ENCODE results near the gene IRS2. TPM values are rescaled to one million over a fixed set of nuclear protein-coding genes. Genes with fewer than 3 reads are reported as not detected.

Gene IRS2
- total RNA-seq, 1 experiment from 2014 or later: 41.8 TPM

DNA sequence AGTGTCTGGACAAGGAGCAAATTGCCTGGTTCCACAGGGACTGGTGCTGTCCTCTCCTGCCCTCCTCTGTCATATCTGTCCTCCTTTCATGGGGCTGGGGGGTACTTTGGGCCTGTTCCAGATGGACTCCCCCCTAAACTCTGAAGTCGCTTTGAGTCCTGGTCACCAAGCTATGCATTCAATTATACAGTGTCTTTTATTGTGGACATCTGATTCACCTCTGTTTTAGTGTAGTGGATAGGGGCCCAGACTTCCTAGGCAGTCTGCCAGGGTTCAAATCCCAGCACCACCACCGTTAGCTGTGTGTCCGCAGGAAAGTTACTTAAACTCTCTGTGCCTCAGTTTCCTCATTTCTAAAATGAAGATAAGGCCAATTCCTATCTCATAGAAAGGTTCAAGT lies 21.0 kb upstream of the IRS2 start:
- no peaks in the 10 kb centered on the region for H3K27me3 Mint-ChIP-seq (ENCODE audit: insufficient read depth, unreplicated experiment)
- CTCF ChIA-PET: interaction anchor here (0.7 kb wide), 2 partner anchors 12 to 847 kb away, joined by 3 read pairs; no protein-coding TSS in a partner anchor
- DNase-seq (ENCODE audit: unreplicated experiment): no peak
- POLR2A ChIA-PET: no interaction called here
- TF ChIP-seq CTCF (IDR thresholded peaks at IDR 0.05; ENCODE audit: unreplicated experiment): no peak
- BruUV-seq (replicated peaks): no TSS peak
- H3K4me3 Mint-ChIP-seq (ENCODE audit: unreplicated experiment): no peak overlapping the region
- H3K27ac Mint-ChIP-seq (ENCODE audit: low read depth, unreplicated experiment): no peak overlapping the region
- peaks cover 12% of the 10 kb centered on the region for H3K4me1 Mint-ChIP-seq (ENCODE audit: insufficient read depth, unreplicated experiment)
- H3K36me3 Mint-ChIP-seq (ENCODE audit: insufficient read depth, unreplicated experiment): no peaks in the 10 kb centered on the region
- intact Hi-C loops (cut with micrococcal nuclease): no loop called here
- H3K9me3 Mint-ChIP-seq (ENCODE audit: unreplicated experiment): no peaks in the 10 kb centered on the region

- intact Hi-C loops (cut with micrococcal nuclease): no loop called here
- Mint-ChIP-seq H3K9me3 (ENCODE audit: unreplicated experiment) (no peaks in the 10 kb centered on the region), H3K36me3 (ENCODE audit: insufficient read depth, unreplicated experiment) (no peaks in the 10 kb centered on the region), H3K4me1 (ENCODE audit: insufficient read depth, unreplicated experiment) (peaks cover 12% of the 10 kb centered on the region), H3K27ac (ENCODE audit: low read depth, unreplicated experiment) (no peak overlapping the region), H3K27me3 (ENCODE audit: insufficient read depth, unreplicated experiment) (no peaks in the 10 kb centered on the region), H3K4me3 (ENCODE audit: unreplicated experiment) (no peak overlapping the region)
- no peak for TF ChIP-seq CTCF (IDR thresholded peaks at IDR 0.05; ENCODE audit: unreplicated experiment)
- BruUV-seq (replicated peaks): no TSS peak
- CTCF ChIA-PET: interaction anchor here (0.6 kb wide), 2 partner anchors 219 to 427 kb away, joined by 3 read pairs; no protein-coding TSS in a partner anchor
- POLR2A ChIA-PET: no interaction called here
- DNase-seq (ENCODE audit: unreplicated experiment): no peak
Observed at GRCh38 chr13:109804654-109805053, 18.3 kb upstream of the IRS2 start.

DNA sequence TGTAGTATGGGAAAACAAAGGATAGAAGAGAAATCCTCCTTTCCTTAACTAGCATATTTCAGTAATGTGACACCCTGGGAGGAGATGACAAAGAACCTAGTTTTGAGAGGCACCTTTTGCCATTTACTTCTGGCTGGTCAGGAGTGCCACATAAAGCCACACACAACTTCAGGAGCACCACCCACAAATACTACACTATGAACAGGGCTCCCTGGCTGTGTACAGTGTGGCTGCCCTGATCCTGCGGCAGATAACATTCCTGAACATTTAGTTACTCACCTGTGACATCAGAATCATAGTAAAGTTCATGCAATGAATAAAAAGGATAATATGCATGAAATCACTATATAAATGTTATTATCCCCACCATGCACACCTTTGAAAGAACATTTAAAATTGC lies 17.4 kb upstream of the IRS2 start:
- no peak for TF ChIP-seq CTCF (IDR thresholded peaks at IDR 0.05; ENCODE audit: unreplicated experiment)
- DNase-seq (ENCODE audit: unreplicated experiment): no peak
- peaks cover 12% of the 10 kb centered on the region for H3K4me1 Mint-ChIP-seq (ENCODE audit: insufficient read depth, unreplicated experiment)
- no peaks in the 10 kb centered on the region for H3K9me3 Mint-ChIP-seq (ENCODE audit: unreplicated experiment)
- no peak overlapping the region for H3K4me3 Mint-ChIP-seq (ENCODE audit: unreplicated experiment)
- ChIA-PET POLR2A (no interaction called here), CTCF (no interaction called here)
- no peaks in the 10 kb centered on the region for H3K27me3 Mint-ChIP-seq (ENCODE audit: insufficient read depth, unreplicated experiment)
- H3K36me3 Mint-ChIP-seq (ENCODE audit: insufficient read depth, unreplicated experiment): no peaks in the 10 kb centered on the region
- no TSS peak for BruUV-seq (replicated peaks)
- H3K27ac Mint-ChIP-seq (ENCODE audit: low read depth, unreplicated experiment): no peak overlapping the region
- intact Hi-C loops (cut with micrococcal nuclease): no loop called here

- Mint-ChIP-seq H3K27ac (ENCODE audit: low read depth, unreplicated experiment) (no peak overlapping the region), H3K9me3 (ENCODE audit: unreplicated experiment) (no peaks in the 10 kb centered on the region), H3K4me3 (ENCODE audit: unreplicated experiment) (no peak overlapping the region), H3K27me3 (ENCODE audit: insufficient read depth, unreplicated experiment) (no peaks in the 10 kb centered on the region), H3K4me1 (ENCODE audit: insufficient read depth, unreplicated experiment) (peaks cover 12% of the 10 kb centered on the region), H3K36me3 (ENCODE audit: insufficient read depth, unreplicated experiment) (no peaks in the 10 kb centered on the region)
- ChIA-PET POLR2A (interaction anchor here (0.5 kb wide), 1 partner anchor 9 kb away, joined by 3 read pairs; no protein-coding TSS in a partner anchor), CTCF (no interaction called here)
- TF ChIP-seq CTCF (IDR thresholded peaks at IDR 0.05; ENCODE audit: unreplicated experiment): no peak
- intact Hi-C loops (cut with micrococcal nuclease): no loop called here
- no TSS peak for BruUV-seq (replicated peaks)
- DNase-seq (ENCODE audit: unreplicated experiment): no peak
Observed at GRCh38 chr13:109802936-109803335, 16.6 kb upstream of the IRS2 start.

Measured in MCF 10A (cell line).